ENCODE data around the gene PTPRM.

DNA sequence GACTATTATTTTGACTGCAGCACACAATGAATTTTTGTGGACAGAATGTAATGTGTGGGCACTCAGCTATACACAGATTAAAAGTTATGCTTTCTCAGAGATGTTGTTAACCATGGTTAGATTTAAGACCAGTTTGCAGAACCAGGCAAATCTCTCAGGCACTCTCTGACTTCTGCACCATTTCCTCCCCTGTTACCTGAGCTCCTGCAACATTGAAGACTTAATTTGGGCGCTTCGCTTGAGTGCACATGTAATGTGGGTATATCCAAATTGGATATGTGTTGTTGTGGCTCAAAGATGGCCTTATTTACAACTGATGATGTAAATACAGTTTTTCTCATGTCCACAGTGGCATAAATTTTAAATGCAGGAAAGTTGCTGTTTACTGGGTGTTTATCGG is 469.4 kb downstream of the PTPRM start:
- no peak for TF ChIP-seq EP300 (IDR thresholded peaks at IDR 0.05)
- TF ChIP-seq, protein P1, sequence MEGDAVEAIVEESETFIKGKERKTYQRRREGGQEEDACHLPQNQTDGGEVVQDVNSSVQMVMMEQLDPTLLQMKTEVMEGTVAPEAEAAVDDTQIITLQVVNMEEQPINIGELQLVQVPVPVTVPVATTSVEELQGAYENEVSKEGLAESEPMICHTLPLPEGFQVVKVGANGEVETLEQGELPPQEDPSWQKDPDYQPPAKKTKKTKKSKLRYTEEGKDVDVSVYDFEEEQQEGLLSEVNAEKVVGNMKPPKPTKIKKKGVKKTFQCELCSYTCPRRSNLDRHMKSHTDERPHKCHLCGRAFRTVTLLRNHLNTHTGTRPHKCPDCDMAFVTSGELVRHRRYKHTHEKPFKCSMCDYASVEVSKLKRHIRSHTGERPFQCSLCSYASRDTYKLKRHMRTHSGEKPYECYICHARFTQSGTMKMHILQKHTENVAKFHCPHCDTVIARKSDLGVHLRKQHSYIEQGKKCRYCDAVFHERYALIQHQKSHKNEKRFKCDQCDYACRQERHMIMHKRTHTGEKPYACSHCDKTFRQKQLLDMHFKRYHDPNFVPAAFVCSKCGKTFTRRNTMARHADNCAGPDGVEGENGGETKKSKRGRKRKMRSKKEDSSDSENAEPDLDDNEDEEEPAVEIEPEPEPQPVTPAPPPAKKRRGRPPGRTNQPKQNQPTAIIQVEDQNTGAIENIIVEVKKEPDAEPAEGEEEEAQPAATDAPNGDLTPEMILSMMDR (IDR thresholded peaks at IDR 0.05): no peak
- TF ChIP-seq POLR2A (IDR thresholded peaks at IDR 0.05): no peak

All from ovary (tissue), 3 donors.